CD4-positive, alpha-beta T cell treated with Interleukin-10 for 1 hour (primary cell): ENCODE measurements around the gene DHCR24.
"Not testable (repeated sequence)": the region's sequence is repeated elsewhere in the genome, so short reads cannot be mapped to it uniquely, and the experiment has no call there.

Source experiments
- DNase-seq: peaks from one replicate; pipeline ENCODE4 v3.0.0-alpha.2; 2020

DHCR24 gene

GRCh38 chr1:54885807-54886723 lies 930 bp downstream of the DHCR24 start:
- no peak for DNase-seq

GRCh38 chr1:54885237-54885679 lies 1.7 kb downstream of the DHCR24 start:
- DNase-seq = no peak

GRCh38 chr1:54884768-54885167 lies 2.2 kb downstream of the DHCR24 start:
- DNase-seq = no peak

- no peak for DNase-seq
These were observed 2.8 kb downstream of the DHCR24 start for GRCh38 chr1:54884135-54884586.

DNA sequence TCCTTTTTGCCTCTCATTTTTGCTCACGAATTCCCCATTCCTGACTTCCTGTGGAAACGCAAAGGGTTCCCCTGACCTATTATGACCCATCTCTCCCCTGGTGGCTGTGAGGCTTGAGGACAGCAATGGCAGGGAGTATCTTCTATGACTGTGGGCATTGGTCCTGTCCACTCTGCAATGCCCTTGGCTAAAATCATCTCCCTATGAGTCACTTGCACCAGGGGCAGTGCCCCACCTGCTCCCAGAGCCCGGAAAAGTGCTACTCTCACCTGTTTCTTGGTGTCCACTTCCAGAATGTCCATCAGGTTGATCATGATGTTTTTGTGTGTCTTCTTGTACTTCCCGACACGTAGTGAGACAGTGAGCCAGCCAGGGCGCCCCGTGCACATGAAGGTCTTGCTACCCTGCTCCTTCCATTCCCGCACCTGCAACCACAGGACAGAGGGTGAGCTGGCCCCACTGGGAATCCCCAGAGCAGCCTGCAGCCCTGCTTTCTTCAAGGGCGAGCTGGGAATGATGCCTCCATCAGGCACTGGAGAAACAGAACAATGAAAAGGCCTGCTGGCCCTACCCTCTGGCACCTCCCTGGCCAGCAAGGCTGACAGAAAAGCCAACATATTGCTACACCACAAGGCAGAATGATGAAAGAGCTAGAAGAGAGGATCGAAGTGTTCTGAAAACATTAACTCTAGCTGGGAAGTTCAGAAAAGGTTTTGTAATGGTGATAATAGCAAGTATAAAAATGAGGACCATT lies 3.5 kb downstream of the DHCR24 start:
- no peak for DNase-seq

- no peak for DNase-seq
These were observed 4.5 kb downstream of the DHCR24 start for GRCh38 chr1:54882519-54882918.

- not testable (repeated sequence) for DNase-seq
These were observed 5.4 kb downstream of the DHCR24 start for GRCh38 chr1:54881604-54882003.

DNA sequence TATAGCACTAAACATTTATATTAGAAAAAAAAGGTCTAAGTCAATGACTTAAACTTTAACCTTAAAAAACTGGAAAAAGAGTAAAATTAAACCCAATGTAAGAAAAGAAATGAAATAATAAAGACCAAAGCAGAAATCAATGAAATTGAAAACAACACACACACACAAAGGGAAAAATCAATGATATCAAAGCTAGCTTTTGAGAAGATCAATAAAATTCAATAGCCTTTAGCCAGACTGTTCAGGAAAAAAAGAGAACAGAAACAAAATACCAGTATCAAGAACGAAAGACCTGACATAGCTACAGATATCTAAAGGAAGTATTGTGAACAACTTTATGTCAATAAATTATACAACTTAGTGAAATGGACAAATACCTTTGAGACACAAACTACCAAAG lies 7.1 kb downstream of the DHCR24 start:
- no peak for DNase-seq

GRCh38 chr1:54876814-54877213 lies 10.2 kb downstream of the DHCR24 start:
- DNase-seq = no peak

- no peak for DNase-seq
These were observed 12.0 kb downstream of the DHCR24 start for GRCh38 chr1:54875000-54875399.

DNA sequence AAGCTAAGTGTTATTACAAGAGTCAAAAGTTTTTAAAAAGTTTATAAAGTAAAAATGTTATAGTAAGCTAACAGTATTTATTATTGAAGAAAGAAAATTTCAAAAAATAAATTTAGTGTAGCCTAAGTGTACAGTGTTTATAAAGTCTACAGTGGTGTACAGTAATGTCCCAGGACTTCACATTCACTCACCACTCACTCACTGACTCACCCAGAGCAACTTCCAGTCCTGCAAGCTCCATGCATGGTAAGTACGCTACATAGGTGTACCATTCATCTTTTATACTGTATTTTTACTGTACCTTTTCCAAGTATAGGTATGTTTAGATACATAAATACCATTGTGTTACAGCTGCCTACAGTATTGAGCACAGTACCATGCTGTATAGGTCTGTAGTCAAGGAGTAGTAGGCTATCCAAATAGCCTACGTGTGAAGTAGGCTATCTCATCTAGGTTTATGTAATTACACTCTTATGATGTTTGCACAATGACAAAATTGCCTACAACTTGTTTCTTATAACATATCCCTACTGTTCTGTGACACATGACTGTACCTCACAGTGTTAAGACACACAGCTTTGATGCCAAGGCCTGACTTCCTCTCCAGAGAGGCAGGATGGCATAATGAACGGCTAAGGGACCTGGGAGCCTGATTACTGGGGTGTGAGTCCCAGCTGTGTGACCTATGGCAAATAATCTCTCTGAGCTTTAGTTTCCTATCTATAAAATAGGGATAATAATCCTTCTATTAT lies 12.7 kb downstream of the DHCR24 start:
- DNase-seq = no peak

DNA sequence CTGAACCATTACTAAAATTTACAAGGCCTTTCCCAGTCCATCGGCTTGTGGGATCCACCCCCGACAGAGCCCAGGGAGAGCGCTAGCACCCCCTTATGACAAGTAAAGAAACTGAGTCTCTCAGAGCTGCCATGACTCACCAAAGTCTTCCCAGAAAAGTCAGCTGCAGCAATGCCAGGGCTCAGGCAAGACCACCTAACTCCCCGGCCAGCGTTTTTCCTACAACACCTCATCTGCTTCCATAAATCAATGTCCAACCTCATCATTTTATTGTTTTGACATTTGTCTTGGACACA lies 15.0 kb downstream of the DHCR24 start:
- DNase-seq = no peak

DNA sequence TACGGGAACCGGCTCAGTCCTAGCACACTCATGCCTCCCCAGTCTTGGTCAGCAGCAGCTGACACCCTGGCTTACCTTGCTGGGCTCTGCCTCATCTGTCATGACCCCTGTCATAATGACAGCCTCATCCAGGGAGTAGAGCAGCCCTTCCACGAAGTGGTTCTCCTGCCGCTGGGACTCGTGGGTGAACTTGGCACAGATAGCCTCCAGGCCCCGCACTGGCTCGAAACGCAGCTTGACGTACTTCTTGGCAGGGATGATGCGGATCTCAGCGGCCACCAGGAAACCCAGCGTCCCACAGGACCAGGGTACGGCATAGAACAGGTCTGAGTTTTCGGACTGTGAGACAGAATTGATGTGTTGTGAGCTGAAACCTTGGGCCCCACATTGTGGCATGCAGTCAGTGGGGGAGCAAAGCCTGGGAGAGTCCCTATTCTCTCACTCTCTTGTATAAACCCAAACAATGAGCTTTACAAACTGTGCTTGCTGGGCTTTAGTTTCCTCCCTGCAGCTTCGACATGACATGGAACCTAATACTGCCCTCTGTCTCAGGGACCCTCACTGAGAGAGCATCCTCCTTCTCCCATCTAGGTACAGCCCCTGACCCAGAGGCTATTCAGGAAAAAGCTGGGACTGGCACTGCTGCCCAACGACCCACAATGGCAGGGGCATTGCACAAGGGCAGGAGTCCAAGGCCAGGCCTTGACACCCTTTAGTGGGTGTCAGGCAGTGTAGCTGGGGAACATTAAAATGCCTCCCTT lies 15.5 kb downstream of the DHCR24 start:
- no peak for DNase-seq

GRCh38 chr1:54870869-54871268 lies 16.1 kb downstream of the DHCR24 start:
- no peak for DNase-seq

DNA sequence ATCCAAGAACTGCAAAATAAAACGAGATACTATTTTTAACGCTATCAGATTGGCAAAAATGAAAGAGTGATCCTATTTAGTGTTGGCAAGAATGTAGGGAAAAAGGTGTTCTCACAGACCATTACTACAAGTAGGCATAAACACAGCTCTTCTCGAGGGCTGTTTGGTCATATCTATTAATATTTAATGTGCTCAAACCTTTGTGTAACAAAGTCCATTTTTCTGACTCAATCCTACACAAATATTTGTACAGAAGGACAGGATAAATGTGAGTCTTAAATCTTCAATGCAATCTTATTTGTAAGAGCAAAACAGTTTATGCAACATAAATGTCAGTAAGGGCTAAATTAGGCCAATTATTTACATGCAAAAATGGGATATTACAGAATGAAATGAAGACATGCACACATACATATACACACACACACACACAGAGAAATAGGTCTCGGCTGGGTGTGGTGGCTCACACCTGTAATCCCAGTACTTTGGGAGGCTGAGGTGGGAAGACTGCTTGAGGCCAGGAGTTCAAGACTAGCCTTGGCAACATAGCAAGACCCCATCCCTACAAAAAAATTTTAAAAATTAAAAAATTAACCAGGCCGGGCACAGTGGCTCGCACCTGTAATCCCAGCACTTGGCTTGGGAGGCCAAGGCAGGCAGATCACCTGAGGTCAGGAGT lies 17.7 kb downstream of the DHCR24 start:
- no peak for DNase-seq

DNA sequence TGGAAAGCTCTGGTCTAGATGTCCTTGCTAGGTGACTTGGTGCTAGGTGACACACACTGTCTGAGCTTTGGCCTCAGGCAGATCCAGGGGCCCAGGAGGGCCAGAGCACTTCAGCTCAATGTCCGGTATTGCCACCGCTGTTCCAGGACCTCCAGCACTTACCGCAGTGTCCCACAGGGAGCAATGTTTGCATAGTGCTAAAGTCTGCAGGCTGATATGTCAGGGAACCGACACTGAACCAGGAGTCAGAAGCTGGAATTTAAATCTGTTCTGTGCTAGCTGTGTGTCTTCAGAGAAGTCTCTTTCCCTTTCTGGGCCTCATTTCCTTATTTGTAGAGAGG lies 19.3 kb downstream of the DHCR24 start:
- DNase-seq = no peak

- DNase-seq = no peak
These were observed 19.9 kb downstream of the DHCR24 start for GRCh38 chr1:54866801-54867716.

GRCh38 chr1:54865238-54866073 lies 21.5 kb downstream of the DHCR24 start:
- DNase-seq = no peak

- DNase-seq = no peak
These were observed 22.4 kb downstream of the DHCR24 start for GRCh38 chr1:54864460-54865208.
